HUES64 (cell line): ENCODE data around the gene PI4KB.

Source experiments
- H3K27ac ChIP-seq: 2 replicates; pipeline ENCODE4 v1.7.0; 2013; ENCODE audit warnings: low read depth, low read length, inconsistent platforms
- H3K27me3 ChIP-seq: 2 replicates; pipeline ENCODE4 v1.6.1; 2013; ENCODE audit warnings: mild to moderate bottlenecking, low read length; ENCODE audit not compliant: insufficient read depth
- H3K36me3 ChIP-seq: 2 replicates; pipeline ENCODE4 v1.6.1; 2013; ENCODE audit warnings: mild to moderate bottlenecking, low read length; ENCODE audit not compliant: insufficient read depth
- H3K4me1 ChIP-seq: 2 replicates; pipeline ENCODE4 v1.6.1; 2013; ENCODE audit warnings: mild to moderate bottlenecking, low read length, moderate library complexity; ENCODE audit not compliant: insufficient read depth
- H3K4me3 ChIP-seq: 2 replicates; pipeline ENCODE4 v1.5.1; 2013; ENCODE audit warnings: mild to moderate bottlenecking, low read length, moderate library complexity
- H3K9ac ChIP-seq: 2 replicates; pipeline ENCODE4 v1.6.1; 2013; ENCODE audit warnings: mild to moderate bottlenecking, low read depth, low read length
- H3K9me3 ChIP-seq: 2 replicates; pipeline ENCODE4 v1.6.1; 2013; ENCODE audit warnings: low read depth, low read length; ENCODE audit not compliant: insufficient read depth
- WGBS: fragments of 150-250, 120-280 bp; methylation state at CpG from one replicate; pipeline ENCODE4 v1.1.7; 2013; ENCODE audit warnings: missing lambda C conversion rate; 5-methylcytosine and 5-hydroxymethylcytosine counted together

The PI4KB gene

GRCh38 chr1:151266315-151266714, 60.9 kb downstream of the PI4KB start:
- Histone ChIP-seq H3K36me3 (peaks cover 66% of the 10 kb centered on the region), H3K9me3 (no peaks in the 10 kb centered on the region), H3K27me3 (no peaks in the 10 kb centered on the region), H3K4me3 (no peak overlapping the region), H3K27ac (no peak overlapping the region), H3K9ac (no peak overlapping the region), H3K4me1 (no peaks in the 10 kb centered on the region)
- 98% methylated on average over 3 of the region's 3 CpGs for WGBS

- no peak overlapping the region for H3K4me3 ChIP-seq
- peaks cover 66% of the 10 kb centered on the region for H3K36me3 ChIP-seq
- H3K9ac ChIP-seq = no peak overlapping the region
- H3K27ac ChIP-seq = no peak overlapping the region
- H3K9me3 ChIP-seq = no peaks in the 10 kb centered on the region
- H3K4me1 ChIP-seq = no peaks in the 10 kb centered on the region
- no peaks in the 10 kb centered on the region for H3K27me3 ChIP-seq
- WGBS = 89% methylated on average over 14 of the region's 14 CpGs
Observed at GRCh38 chr1:151265446-151266236, 61.6 kb downstream of the PI4KB start.

- Histone ChIP-seq H3K4me3 (no peak overlapping the region), H3K36me3 (peaks cover 30% of the 10 kb centered on the region), H3K27me3 (no peaks in the 10 kb centered on the region), H3K27ac (no peak overlapping the region), H3K9me3 (no peaks in the 10 kb centered on the region), H3K4me1 (peaks cover 6% of the 10 kb centered on the region; the same call in 1 of the 2 replicates), H3K9ac (no peak overlapping the region)
- WGBS = 95% methylated on average over 2 of the region's 2 CpGs
Observed at GRCh38 chr1:151259351-151259750, 67.9 kb downstream of the PI4KB start.

GRCh38 chr1:151255381-151255780, 71.8 kb downstream of the PI4KB start:
- Histone ChIP-seq H3K4me3 (peak overlapping the region; percentile 98), H3K9me3 (no peaks in the 10 kb centered on the region), H3K4me1 (peaks cover 6% of the 10 kb centered on the region; the same call in 1 of the 2 replicates), H3K27ac (peak overlapping the region; percentile 78), H3K9ac (peak overlapping the region; percentile 93), H3K36me3 (peaks cover 5% of the 10 kb centered on the region), H3K27me3 (no peaks in the 10 kb centered on the region)
- 56% methylated on average over 10 of the region's 10 CpGs for WGBS

- Histone ChIP-seq H3K27ac (peak within 1 kb of the TSS; percentile 78), H3K36me3 (peaks cover 14% of the 10 kb centered on the region), H3K4me3 (peak within 1 kb of the TSS; percentile 98), H3K4me1 (peaks cover 6% of the 10 kb centered on the region; the same call in 1 of the 2 replicates), H3K27me3 (no peaks in the 10 kb centered on the region), H3K9me3 (no peaks in the 10 kb centered on the region), H3K9ac (peak within 1 kb of the TSS; percentile 93)
- 31% methylated on average over 56 of the region's 56 CpGs for WGBS
Observed at GRCh38 chr1:151254217-151255213, 72.7 kb downstream of the PI4KB start, which contains the start of gene PSMD4. Gene PSMD4, plus strand, starts transcription at chr1:151254734. Its CDS starts 49 bp downstream, at chr1:151254783.

GRCh38 chr1:151251656-151252470, 75.4 kb downstream of the PI4KB start:
- H3K27ac ChIP-seq = no peak overlapping the region
- WGBS = 83% methylated on average over 15 of the region's 16 CpGs
- H3K9me3 ChIP-seq = no peaks in the 10 kb centered on the region

GRCh38 chr1:151246786-151247185, 80.4 kb downstream of the PI4KB start:
- Histone ChIP-seq H3K9ac (no peak overlapping the region), H3K36me3 (peaks cover 86% of the 10 kb centered on the region), H3K4me3 (no peak overlapping the region), H3K27ac (no peak overlapping the region), H3K27me3 (no peaks in the 10 kb centered on the region), H3K4me1 (no peaks in the 10 kb centered on the region), H3K9me3 (no peaks in the 10 kb centered on the region)
- 88% methylated on average over 2 of the region's 2 CpGs for WGBS

More at GRCh38 chr1:151251656-151252470, 75.4 kb downstream of the PI4KB start:
- Histone ChIP-seq H3K4me1 (peaks cover 6% of the 10 kb centered on the region; the same call in 1 of the 2 replicates), H3K36me3 (peaks cover 36% of the 10 kb centered on the region), H3K9ac (no peak overlapping the region), H3K4me3 (no peak overlapping the region), H3K27me3 (no peaks in the 10 kb centered on the region)

- H3K27ac ChIP-seq = no peak overlapping the region
- no peaks in the 10 kb centered on the region for H3K27me3 ChIP-seq
- no peaks in the 10 kb centered on the region for H3K4me1 ChIP-seq
- H3K36me3 ChIP-seq = peaks cover 98% of the 10 kb centered on the region
- no peak overlapping the region for H3K4me3 ChIP-seq
- WGBS = 96% methylated on average over 4 of the region's 5 CpGs
- H3K9me3 ChIP-seq = no peaks in the 10 kb centered on the region
- no peak overlapping the region for H3K9ac ChIP-seq
Observed at GRCh38 chr1:151243683-151244216, 83.5 kb downstream of the PI4KB start.

- Histone ChIP-seq H3K9me3 (no peaks in the 10 kb centered on the region), H3K4me1 (no peaks in the 10 kb centered on the region), H3K4me3 (no peak overlapping the region), H3K36me3 (peaks cover 98% of the 10 kb centered on the region), H3K9ac (no peak overlapping the region), H3K27me3 (no peaks in the 10 kb centered on the region), H3K27ac (no peak overlapping the region)
- WGBS = 98% methylated on average over 2 of the region's 2 CpGs
Observed at GRCh38 chr1:151242442-151242841, 84.8 kb downstream of the PI4KB start.
